Right atrium auricular region (tissue), 2 donors: ENCODE measurements around the gene TBCCD1. TPM values are rescaled to one million over a fixed set of nuclear protein-coding genes. Genes with fewer than 3 reads are reported as not detected.
A peak's percentile ranks its signal among the peaks of the same experiment; 100 is the strongest.

ENCODE experiments used
- DNase-seq: peaks from one replicate; pipeline ENCODE4 v3.0.0-alpha.2; 2019; ENCODE audit warnings: low spot score
- H3K27ac ChIP-seq, 2 donors: fragments of 200-600 bp; sonication (generic); 1 replicate in 1 of 2; 2 replicates in 1 of 2; pipeline ENCODE4 v1.5.1; 2016 to 2019
- H3K27me3 ChIP-seq, 2 donors: fragments of 200-600 bp; sonication (generic); one replicate each; pipeline versions ENCODE4 v1.5.1 to v1.6.0; 2017 to 2019
- H3K36me3 ChIP-seq: fragments of 200-600 bp; sonication (generic); one replicate; pipeline ENCODE4 v1.5.1; 2016
- H3K4me1 ChIP-seq, 2 donors: fragments of 200-600 bp; sonication (generic); one replicate each; pipeline versions ENCODE4 v1.5.1 to v1.6.0; 2017 to 2019
- H3K4me3 ChIP-seq, 2 donors: fragments of 200-600 bp; sonication (generic); 1 replicate in 1 of 2; 2 replicates in 1 of 2; pipeline ENCODE4 v1.5.1; 2017 to 2019; ENCODE audit warnings: mild to moderate bottlenecking in 1 of 2, moderate library complexity in 1 of 2
- H3K9me3 ChIP-seq, 2 donors: fragments of 200-600 bp; sonication (generic); one replicate each; pipeline ENCODE4 v1.5.1; 2019
- CTCF ChIP-seq, 2 donors: fragments of 200-600 bp; sonication (generic); IDR thresholded peaks; one replicate each; pipeline ENCODE4 v1.5.1; 2019; ENCODE audit warnings: antibody characterized with exemption in 2 of 2
- total RNA-seq, 2 donors: library from RNA; depleted of rRNA; stranded (reverse); fragments of >200 nt; gene quantifications; one replicate each; pipeline ENCODE4 v1.1.0, GENCODE V29; 2016

TBCCD1 gene
- total RNA-seq: 10 to 100 TPM in 1 of 2 donors, 1 to 10 TPM in 1; 8.6 to 10.3 TPM

GRCh38 chr3:186567072-186567921, at the start of gene TBCCD1:
TSS of gene TBCCD1 (minus strand) at chr3:186567339. CDS start at chr3:186564329, 3,010 bp downstream.
- Histone ChIP-seq H3K4me1 (peaks cover 0 to 41% of the 10 kb centered on the region in 2 donors), H3K9me3 (no peaks in the 10 kb centered on the region), H3K27ac (peak within 1 kb of the TSS; percentile 84 to 89), H3K36me3 (no peaks in the 10 kb centered on the region), H3K27me3 (no peaks in the 10 kb centered on the region), H3K4me3 (peak within 1 kb of the TSS; percentile 56 to 83)
- peak; percentile 90 for DNase-seq
- TF ChIP-seq CTCF (IDR thresholded peaks at IDR 0.05): peak in 1 of 2 donors; percentile 18

- Histone ChIP-seq H3K27me3 (no peaks in the 10 kb centered on the region), H3K27ac (no peak overlapping the region)
- no peak for TF ChIP-seq CTCF (IDR thresholded peaks at IDR 0.05)
Measured at GRCh38 chr3:186616299-186616617, 49.1 kb upstream of the TBCCD1 start.

GRCh38 chr3:186614597-186615483, 47.7 kb upstream of the TBCCD1 start:
- H3K9me3 ChIP-seq: no peaks in the 10 kb centered on the region
- no peaks in the 10 kb centered on the region for H3K27me3 ChIP-seq
- peaks cover 0 to 9% of the 10 kb centered on the region in 2 donors for H3K4me1 ChIP-seq
- DNase-seq: peak; percentile 83
- TF ChIP-seq CTCF (IDR thresholded peaks at IDR 0.05): peak; percentile 96
- no peaks in the 10 kb centered on the region for H3K36me3 ChIP-seq
- H3K4me3 ChIP-seq: no peak overlapping the region
- no peak overlapping the region for H3K27ac ChIP-seq

More at GRCh38 chr3:186616299-186616617, 49.1 kb upstream of the TBCCD1 start:
- no peaks in the 10 kb centered on the region for H3K36me3 ChIP-seq
- no peak for DNase-seq
- no peaks in the 10 kb centered on the region for H3K9me3 ChIP-seq
- peaks cover 0 to 9% of the 10 kb centered on the region in 2 donors for H3K4me1 ChIP-seq
- H3K4me3 ChIP-seq: no peak overlapping the region

- TF ChIP-seq CTCF (IDR thresholded peaks at IDR 0.05): no peak
- H3K36me3 ChIP-seq: no peaks in the 10 kb centered on the region
- peaks cover 0 to 9% of the 10 kb centered on the region in 2 donors for H3K4me1 ChIP-seq
- H3K9me3 ChIP-seq: no peaks in the 10 kb centered on the region
- H3K27ac ChIP-seq: no peak overlapping the region
- H3K4me3 ChIP-seq: no peak overlapping the region
- H3K27me3 ChIP-seq: no peaks in the 10 kb centered on the region
- DNase-seq: no peak
Measured at GRCh38 chr3:186614266-186614596, 47.1 kb upstream of the TBCCD1 start.

GRCh38 chr3:186613637-186614265, 46.6 kb upstream of the TBCCD1 start:
- TF ChIP-seq CTCF (IDR thresholded peaks at IDR 0.05): no peak
- no peak overlapping the region for H3K4me3 ChIP-seq
- H3K27ac ChIP-seq: no peak overlapping the region
- H3K4me1 ChIP-seq: peaks cover 0 to 9% of the 10 kb centered on the region in 2 donors
- DNase-seq: no peak
- H3K27me3 ChIP-seq: no peaks in the 10 kb centered on the region
- no peaks in the 10 kb centered on the region for H3K9me3 ChIP-seq
- H3K36me3 ChIP-seq: no peaks in the 10 kb centered on the region
